TTC549 (cell line): Measurements from ENCODE around the gene POLE4.

ENCODE experiments used
- FAIRE-seq: peaks from 2 replicates; lab custom pipeline; 2012; peaks lifted over from hg19 to GRCh38; lab: Jason Lieb, UNC

POLE4 gene

GRCh38 chr2:75002007-75002406 lies 43.6 kb downstream of the POLE4 start:
- no peak for FAIRE-seq

- no peak for FAIRE-seq
Measured at GRCh38 chr2:75003276-75003675, 44.8 kb downstream of the POLE4 start.

GRCh38 chr2:75003773-75004172 lies 45.3 kb downstream of the POLE4 start:
- FAIRE-seq = no peak

- FAIRE-seq = no peak
Measured at GRCh38 chr2:75006041-75006440, 47.6 kb downstream of the POLE4 start.

- no peak for FAIRE-seq
Measured at GRCh38 chr2:75007061-75007460, 48.6 kb downstream of the POLE4 start.

GRCh38 chr2:75007819-75008218 lies 49.4 kb downstream of the POLE4 start:
- no peak for FAIRE-seq

GRCh38 chr2:75010571-75010970 lies 52.1 kb downstream of the POLE4 start:
- FAIRE-seq = no peak

GRCh38 chr2:75012080-75012479 lies 53.6 kb downstream of the POLE4 start:
- FAIRE-seq = no peak

- FAIRE-seq = no peak
Measured at GRCh38 chr2:75018162-75018561, 59.7 kb downstream of the POLE4 start.
